HG03575 (cell line): ENCODE results near the gene TMEM164.
"Not testable (repeated sequence)": the region's sequence is repeated elsewhere in the genome, so short reads cannot be mapped to it uniquely, and the experiment has no call there.

ENCODE experiments used
- ATAC-seq: cut with Tn5 transposase; IDR thresholded peaks from one replicate; pipeline ENCODE4 v1.9.1; 2021; ENCODE audit not compliant: unreplicated experiment, insufficient number of reproducible peaks, low FRiP score; ENCODE audit errors: extremely low read depth

TMEM164 gene

DNA sequence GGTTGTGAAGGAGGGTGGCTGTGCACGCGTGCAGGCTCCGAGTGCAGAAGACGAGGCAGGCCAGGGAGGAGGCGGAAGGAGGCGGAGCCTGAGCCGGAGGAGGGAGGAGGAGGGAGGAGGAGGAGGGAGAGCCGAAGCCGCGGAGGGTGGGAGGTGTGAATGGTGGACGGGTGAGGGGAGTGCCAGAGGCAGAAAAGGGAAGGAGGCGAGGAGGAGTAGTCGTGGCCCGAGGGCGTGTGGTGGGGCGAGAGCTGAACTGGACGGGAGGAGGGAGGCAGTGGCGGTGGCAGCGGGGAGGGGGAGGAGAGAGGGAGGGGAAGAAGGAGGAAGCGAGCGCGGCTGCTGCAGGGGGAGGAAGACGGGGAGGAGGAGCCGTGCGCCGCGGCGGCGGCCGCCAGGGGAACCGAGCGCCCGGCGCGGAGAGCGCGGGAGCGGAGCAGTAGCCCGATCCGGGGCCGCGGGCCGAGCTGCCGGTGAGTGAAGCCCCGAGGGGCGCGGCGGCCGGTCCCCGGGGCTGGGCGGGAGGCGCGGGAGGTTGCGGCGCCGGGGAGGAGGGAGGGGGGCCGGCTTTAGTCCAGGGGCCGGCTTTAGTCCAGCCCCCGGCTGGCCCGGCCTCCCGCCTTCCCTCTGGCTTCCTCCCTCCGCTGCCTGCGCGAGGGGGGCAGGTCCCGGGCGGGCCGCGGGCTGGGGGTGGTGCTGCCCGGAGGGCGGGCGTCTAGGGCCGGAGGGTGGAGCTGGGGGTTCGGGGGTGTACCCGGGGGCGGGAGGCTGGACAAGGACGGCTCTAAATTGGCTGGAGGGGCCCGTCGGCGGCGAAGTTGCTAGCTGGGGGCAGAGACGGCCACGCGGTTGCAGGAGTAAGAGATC is at the start of gene TMEM164:
TSS of gene TMEM164 (plus strand) at position 815 of the 867 bp plus-strand sequence. CDS start 661 bp downstream, outside the sequence.
- ATAC-seq: no peak

DNA sequence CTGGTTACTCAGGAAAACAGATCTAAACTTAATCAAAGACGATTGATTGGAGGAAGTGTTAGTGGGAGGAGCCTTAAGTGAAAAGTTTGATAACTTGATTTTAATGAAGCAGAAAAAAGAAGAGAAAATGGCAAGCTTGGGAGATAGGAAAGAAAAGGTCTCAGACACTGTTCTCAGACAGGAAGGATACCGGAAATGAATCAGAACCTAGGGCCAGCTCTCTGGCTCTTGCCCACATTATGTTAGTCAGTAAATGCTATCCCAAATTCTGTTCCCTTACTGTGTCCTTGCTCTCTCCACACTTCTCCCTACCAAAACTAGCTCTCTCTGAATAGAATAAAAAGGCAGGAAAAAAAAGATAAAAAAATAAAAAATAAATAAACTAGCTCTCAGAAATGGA is 48.6 kb upstream of the TMEM164 start:
- no peak for ATAC-seq

GRCh38 chrX:109954955-109955354 is 48.0 kb upstream of the TMEM164 start:
- ATAC-seq: no peak

DNA sequence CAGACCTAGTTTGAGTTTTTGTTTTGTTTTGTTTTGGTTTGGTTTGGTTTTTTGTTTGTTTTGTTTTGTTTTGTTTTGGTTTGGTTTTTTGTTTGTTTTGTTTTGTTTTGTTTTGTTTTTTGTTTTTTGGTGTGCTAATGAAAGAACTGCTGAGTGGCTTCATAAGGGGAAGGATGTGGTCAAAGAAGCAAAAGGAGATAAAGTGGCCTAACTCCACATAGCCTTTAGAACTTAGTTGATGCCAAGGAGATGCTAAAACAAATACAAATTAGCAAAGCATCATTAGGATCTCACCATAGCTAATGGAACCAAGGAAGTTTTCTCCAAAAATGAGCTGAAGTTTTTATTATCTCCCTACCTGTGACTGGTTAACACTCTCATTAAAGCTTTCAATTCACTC is 44.6 kb upstream of the TMEM164 start:
- ATAC-seq: no peak

GRCh38 chrX:109959356-109959871 is 43.5 kb upstream of the TMEM164 start:
- ATAC-seq: no peak

DNA sequence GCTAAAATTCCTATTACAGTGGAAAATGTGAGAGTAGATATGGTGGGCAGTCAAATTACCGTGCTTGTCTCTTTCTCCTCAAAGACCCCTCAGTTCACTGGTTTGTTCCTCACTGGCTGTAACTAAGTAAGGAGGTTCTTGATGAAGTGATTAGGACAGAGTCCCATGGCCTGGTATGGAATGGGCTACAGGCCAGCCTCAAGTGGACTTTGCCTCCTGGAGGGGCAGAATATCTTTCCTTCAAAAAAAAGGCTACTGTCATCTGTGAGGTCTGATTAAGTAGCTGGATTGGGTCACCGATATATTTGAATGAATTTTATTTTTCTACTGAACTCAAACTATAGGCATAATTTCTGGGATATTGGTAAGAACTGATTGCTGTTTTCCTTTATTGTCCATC is 38.5 kb upstream of the TMEM164 start:
- no peak for ATAC-seq

- ATAC-seq: no peak
These were observed 36.7 kb upstream of the TMEM164 start for GRCh38 chrX:109966246-109966645.

- ATAC-seq: no peak
These were observed 35.8 kb upstream of the TMEM164 start for GRCh38 chrX:109967156-109967555.

GRCh38 chrX:109970841-109971240 is 32.1 kb upstream of the TMEM164 start:
- not testable (repeated sequence) for ATAC-seq

DNA sequence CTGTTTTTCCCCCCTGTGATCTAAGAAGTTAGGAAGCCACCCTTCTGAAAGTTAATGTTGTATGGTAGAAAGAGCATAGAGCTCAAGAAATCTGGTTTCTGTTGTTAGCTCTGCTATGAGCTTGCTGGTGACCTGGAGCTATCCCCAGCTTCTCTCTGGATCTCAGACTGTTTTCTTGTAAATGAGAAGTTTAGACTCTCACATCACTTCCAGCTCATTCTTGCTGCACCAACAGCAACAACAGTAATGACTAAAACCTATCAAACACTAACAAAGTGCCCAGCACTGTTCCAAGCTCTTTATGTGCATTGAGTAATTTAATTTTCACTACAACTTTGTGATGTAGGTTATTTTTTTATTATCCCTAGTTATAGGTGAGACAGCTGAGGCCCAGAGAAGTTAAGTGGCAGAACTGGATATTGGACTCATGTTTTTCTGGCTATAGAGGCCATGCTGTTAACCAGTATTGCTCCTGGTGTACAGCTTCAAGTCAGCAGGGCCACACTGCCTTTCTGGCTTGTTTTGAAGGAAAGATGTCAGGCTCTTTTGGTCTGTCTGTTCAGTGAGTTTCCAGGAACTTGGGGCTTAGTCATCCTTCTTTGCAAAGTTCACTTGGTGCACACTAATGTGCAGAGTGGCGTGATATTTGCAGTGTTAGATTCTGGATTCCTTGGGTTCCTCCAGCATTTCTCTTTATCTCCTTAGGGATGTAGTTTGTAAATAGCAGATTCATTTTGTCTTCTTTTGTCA is 27.8 kb upstream of the TMEM164 start:
- ATAC-seq: no peak

- not testable (repeated sequence) for ATAC-seq
These were observed 17.7 kb upstream of the TMEM164 start for GRCh38 chrX:109985210-109985609.

DNA sequence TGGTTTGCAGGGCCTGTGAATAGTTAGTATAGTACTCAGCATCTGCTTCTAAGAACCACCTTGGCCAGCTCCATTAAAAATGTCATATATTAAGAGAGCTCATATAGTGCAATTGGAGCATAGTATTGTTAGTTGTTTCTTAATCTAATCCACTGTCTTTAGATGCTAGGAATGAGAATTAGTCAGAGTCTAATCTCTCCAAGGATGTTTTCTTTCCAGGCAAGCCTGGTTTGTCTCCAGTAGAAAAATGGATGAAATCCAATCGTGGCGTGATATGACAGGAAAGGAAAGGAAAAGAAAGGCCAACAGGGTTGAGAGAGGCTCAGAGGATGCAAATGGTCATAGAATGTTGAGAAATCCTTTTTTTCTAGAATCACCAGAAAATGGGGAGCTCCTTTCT is 15.0 kb upstream of the TMEM164 start:
- no peak for ATAC-seq

GRCh38 chrX:109990582-109991276 is 12.2 kb upstream of the TMEM164 start:
- no peak for ATAC-seq

DNA sequence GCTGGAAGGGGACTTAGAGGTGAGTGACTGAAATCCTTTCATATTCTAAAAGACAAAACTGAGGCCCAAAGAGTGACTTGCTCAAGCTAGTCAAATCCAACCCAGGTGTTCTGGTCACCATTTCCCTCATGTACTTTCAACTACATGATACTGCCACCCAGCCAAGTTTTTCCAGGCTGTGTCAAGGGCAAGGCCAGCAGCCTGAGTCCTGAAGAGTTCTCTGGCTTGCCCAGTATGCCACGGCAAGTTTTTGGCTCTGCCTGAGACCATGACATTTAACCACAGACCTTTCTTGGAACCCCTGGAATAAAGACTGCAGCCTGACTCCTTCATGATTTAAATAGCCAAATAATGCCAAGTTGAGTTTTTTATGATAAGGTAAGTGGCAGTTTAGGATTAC is 10.7 kb upstream of the TMEM164 start:
- ATAC-seq: no peak

DNA sequence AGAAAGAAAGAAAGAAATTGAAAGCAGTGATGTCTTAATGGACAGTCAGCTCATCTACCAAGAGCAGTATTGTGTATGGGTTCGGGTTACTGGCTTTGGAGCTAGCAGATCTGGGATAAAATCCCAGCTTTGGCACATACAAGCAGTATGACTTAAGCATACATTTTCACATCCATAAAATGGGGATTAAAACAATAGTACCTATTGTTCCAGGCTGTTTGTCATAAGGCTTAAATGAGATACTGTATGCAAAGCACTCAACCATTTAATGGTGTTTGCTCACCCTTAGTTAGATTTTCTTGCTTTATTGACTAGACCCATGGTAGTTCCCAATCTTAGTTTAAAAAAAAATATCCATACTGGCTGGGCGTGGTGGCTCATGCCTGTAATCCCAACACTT is 7.8 kb upstream of the TMEM164 start:
- ATAC-seq: no peak

- ATAC-seq: no peak
These were observed 5.0 kb upstream of the TMEM164 start for GRCh38 chrX:109997786-109998452.

GRCh38 chrX:110000000-110000399 is 2.9 kb upstream of the TMEM164 start:
- no peak for ATAC-seq

DNA sequence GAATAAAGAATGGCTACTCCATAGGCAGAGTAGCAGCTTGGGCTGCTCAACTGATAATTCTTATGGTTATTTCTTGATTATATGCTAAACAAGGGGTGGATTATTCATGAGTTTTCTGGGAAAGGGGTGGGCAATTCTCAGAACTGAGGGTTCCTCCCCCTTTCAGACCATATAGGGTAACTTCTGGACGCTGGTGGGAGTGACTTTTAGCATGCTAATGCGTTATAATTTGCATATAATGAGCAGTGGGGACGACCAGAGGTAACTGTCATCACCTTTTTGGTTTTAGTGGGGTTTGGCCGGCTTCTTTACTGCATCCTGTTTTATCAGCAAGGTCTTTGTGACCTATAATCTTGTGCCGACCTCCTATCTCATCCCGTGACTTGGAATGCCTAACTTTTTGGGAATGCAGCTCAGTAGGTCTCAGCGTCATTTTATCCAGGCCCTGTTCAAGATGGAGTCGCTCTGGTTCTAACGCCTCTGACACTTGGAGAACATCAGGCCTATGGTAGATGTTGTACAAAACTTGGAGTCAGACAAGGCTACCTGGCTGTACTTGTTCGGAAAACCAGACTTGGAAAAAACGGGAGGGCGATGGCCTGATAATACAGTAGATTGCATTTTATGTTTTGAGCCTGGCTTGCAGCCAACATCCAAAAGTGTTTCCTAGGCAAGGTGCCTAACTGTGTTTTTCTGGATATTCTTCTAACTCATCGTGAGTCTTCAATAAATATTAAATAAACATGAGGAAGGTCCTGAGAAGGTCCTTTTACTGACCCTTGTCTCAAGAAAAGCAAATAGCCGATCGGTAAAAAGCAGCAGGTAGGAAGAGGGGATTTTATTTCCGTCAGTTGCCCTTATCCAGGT is 1.8 kb upstream of the TMEM164 start:
- no peak for ATAC-seq
